ELR (cell line): ENCODE measurements around the gene BDP1.
"Not testable (repeated sequence)": the region's sequence is repeated elsewhere in the genome, so short reads cannot be mapped to it uniquely, and the experiment has no call there.

ENCODE experiments used
- DNase-seq: peaks from one replicate; pipeline ENCODE4 v3.0.0-alpha.2; 2015; ENCODE audit warnings: low read depth

Gene BDP1

DNA sequence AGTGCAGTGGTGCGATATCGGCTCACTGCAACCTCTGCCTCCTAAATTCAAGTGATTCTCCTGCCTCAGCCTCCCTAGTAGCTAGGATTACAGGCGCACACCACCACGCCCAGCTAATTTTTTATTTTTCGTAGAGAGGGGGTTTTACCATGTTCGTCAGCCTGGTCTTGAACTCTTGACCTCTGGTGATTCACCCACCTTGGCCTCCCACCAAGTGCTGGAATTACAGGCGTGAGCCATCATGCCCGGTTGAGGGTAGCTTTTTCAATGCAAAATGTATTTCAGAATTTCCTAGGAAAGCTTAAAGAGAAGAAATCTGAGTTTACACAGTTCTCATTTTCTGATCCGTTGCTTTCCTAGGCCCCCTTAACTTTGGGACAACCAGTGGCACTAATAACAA, 15.7 kb downstream of the BDP1 start:
- peak; percentile 85 for DNase-seq

DNA sequence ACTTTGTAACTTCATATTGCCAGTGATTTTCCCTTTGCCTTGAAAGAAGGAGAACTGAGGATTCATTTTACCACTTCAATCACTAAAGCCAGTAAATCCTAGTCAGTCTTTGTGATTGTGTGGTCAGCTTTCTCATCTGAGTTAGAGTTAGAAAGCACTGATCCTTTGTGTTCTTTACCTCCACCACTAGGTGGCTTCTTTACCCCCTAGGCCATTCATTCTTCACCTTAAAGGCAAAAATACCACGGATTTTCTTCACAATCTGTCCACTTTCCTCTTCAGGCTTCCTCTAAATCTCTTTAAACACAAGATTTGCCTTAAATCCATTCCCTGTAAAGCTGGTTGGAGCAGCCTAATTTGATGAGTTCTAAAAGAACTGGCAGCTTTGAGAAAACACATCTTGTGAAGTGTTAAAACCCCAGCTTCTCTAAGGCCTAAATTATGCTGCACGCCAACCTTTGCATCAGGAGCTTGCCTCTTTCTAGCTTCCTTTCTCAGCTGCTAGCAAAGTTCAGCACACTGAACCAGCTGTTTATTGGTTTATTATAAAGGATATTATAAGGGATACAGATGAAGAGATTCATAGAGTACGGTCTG, 20.4 kb downstream of the BDP1 start:
- peak; percentile 54 for DNase-seq

DNA sequence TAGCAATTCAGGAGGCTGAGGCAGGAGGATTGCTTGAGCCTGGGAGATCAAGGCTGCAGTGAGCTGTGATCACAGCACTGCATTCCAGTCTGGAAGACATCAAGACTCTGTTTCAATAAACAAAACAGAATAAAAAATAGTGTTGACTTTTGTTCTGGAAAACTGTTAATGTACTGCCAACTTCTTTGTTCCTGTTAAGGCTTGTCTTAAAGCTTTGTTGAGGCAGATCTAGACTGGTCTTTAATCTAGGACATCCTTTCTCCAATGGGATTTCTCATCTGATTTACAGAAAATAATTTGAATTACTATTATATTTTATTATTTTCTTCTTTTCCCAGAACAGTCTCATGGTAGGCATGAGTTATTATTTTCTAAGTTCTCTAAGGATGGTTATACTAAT, 26.0 kb downstream of the BDP1 start:
- no peak for DNase-seq

DNA sequence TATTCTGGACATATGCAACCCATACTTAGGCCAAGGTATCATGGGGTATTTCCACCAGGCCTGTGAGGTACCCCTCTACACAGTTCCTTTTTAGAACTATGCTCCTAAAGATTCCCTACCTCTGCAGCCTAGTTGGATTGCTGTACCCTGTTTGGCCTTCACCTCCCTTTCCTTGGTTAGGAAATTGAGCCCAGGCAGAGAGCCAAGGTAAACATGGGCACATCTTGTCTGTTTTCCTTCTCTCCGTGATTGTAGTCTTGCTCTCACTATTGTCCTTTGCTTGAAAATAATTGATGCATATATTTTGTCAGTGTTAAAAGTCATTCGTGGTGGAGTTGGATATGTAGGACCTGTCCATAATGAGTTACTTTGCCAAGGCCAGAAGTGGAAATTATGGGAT, 26.7 kb downstream of the BDP1 start:
- peak; percentile 29 for DNase-seq

DNA sequence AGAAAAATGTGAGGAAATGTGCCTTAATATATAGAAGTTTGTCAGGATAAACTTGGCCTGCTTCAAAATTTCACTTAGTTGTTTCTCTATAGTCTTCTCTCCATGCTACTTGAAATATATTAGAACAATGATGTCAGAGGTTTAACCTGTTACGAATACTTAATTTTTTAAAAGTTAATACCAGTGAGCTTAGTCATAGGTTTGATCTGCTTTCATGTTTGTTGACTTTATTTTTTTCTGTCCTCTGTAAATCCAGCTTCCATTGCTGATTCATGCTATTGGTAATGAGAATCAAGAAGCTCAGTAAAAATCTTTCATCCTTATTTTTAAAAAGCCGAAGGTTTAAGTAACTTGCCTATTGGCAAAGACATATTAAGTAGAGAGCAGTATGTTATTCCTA, 27.9 kb downstream of the BDP1 start:
- DNase-seq: peak; percentile 92

DNA sequence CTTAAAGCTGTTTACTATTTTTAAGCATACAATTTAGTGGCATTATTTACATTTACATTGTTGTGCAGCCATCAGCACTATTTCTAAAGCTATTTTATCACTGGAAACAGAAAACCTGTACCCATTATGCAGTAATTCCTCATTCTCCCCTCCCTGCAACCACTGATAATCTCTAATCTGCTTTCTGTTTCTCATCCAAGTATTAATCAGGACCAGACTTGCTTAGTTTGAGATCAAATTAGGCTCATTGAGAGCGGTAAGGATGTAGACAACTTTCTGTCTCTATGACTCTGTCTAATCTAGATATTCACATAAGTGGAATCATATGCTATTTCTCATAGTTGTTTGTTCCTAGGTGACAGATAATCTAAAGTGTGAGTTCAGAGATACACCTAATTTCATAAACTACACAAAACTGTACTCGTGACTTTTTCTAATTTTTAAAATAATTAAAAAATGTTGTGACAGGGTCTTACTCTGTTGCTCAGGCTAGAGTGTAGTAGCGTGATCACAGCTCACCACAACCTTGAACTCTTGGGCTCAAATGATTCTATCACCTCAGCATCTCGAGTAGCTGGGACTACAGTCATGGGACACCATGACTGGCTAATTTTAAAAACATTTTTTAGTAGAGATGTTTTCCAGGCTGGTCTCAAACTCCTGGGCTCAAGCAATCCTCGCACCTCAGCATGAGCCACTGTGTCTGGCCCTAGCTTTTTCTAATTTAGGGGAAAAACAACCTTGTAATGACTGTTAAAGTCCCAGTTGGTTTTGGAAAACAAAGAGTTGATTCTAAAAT, 37.6 kb downstream of the BDP1 start:
- DNase-seq: no peak

DNA sequence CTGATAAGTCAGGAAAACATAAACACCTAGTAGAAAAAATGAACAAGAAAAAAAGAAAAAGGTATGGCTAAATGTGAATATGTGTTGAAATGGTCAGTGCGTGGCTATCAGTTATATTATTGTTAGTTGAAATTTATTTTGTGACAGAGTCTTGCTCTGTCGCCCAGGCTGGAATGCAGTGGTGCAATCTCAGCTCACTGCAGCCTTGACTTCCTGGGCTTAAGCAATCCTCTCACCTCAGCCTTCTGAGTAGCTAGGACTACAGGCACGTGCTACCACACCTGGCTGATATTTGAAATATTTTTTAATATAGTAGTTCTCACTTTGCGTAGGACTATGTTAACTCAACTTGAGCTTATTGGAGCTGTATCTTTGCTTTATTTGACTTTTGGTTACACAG, 38.8 kb downstream of the BDP1 start:
- DNase-seq: not testable (repeated sequence)

DNA sequence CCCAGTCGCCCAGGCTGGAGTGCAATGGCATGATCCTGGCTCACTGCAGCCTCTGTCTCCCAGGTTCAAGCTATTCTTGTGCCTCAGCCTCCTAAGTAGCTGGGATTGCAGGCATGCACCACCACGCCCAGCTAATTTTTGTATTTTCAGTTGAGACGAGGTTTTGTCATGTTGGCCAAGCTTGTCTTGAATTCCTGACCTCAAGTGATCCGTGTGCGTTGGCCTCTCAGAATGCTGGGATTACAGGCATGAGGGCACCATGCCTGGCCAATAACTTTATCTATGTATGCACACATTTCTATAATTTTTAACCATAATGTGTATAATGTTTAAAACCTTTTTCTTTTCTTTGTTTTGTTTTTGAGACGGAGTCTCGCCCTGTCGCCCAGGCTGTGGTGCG, 43.3 kb downstream of the BDP1 start:
- DNase-seq: not testable (repeated sequence)

DNA sequence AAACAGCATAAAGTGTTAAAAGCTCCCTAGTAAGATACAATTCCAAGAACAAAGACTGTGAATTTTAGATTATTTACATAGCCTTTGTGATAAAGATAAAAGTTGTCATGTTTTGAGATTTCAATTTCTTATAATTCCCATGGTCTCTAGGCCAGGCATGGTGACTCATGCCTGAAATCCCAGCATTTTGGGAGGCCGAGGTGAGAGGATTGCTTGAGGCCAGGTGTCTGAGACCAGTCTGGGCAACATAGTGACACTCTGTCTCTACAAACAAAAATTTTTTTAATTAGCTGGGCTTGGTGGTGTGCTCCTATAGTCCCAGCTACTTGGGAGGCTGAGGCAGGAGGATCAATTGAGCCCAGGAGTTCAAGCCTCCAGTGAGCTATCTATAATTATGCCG, 48.1 kb downstream of the BDP1 start:
- DNase-seq: no peak

DNA sequence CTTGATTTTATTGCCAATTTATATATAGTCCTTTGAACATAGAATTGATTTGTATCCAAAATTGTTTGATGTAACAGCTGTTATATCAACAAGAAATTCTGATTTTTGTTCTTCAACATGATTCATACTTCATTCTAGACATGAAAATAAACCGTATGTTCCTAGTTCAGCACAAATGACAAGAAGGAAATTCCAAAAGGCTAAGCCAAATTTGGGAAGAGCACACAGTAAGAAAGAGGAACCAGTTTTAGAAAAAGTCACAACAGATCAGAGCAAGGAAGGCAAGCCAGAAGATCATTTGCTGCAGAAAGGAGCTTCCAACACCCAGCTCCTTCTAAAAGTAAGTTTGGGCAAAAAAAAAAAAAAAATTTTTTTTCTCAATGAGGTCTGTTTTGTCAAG, 66.7 kb downstream of the BDP1 start:
- no peak for DNase-seq

DNA sequence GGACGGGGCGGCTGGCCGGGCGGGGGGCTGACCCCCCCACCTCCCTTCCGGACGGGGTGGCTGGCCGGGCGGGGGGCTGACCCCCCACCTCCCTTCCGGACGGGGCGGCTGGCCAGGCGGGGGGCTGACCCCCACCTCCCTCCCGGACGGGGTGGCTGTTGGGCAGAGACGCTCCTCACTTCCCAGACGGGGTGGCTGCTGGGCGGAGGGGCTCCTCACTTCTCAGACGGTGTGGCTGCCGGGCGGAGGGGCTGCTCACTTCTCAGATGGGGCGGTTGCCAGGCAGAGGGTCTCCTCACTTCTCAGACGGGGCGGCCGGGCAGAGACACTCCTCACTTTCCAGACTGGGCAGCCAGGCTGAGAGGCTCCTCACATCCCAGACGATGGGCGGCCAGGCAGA, 70.2 kb downstream of the BDP1 start:
- not testable (repeated sequence) for DNase-seq

DNA sequence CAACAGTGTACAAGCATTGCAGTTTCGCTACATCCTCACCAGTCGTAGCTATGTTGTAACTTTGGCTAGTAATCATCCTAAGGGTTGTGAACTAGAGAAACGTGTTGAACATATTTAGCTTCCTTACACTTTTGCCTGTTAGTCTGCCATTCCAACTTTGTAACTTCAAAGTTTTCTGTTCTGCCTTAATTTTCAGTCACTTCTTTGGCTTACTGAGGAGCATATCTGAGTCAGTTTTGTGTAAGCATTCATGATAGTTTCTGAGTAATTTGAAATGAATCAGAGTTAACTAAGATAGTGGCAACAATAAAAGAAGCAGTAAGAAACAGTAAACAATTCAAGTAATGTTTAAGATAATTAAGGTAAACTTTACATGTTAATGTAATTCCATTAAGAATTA, 72.8 kb downstream of the BDP1 start:
- peak; percentile 41 for DNase-seq

DNA sequence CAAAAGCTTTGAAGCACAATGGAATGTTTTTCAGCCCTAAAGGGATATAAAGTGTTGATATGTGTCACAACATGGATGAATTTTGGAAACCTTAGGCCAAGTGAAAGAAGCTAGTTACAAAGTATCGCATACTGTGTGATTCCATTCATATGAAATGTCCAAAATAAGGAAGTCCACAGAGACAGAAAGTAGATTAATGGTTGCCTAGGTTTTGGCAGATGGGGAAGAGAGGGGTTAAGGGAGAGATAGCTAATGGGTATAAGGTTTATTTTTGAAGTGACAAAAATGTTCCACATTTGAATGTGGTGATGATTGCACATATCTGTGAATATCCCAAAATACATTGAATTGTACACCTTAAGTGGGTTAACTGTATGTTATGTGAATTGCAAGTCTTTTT, 74.2 kb downstream of the BDP1 start:
- no peak for DNase-seq

DNA sequence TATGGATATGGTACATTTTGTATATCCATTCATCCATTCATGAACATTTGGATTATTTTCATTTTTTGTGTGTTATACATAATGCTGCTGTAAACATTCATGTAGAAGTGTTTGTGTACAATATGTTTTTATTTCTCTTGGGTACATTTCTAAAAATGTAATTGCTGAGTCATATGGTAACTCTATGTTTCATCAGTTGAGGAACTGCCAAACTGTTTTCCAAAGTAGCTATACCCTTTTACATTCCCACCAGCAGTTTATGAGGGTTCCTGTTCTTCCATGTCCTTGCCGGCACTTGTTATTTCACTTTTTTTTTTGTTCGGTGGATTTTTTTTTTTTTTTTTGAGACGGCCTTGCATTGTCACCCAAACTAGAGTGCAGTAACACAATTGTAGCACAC, 77.7 kb downstream of the BDP1 start:
- DNase-seq: peak; percentile 13

DNA sequence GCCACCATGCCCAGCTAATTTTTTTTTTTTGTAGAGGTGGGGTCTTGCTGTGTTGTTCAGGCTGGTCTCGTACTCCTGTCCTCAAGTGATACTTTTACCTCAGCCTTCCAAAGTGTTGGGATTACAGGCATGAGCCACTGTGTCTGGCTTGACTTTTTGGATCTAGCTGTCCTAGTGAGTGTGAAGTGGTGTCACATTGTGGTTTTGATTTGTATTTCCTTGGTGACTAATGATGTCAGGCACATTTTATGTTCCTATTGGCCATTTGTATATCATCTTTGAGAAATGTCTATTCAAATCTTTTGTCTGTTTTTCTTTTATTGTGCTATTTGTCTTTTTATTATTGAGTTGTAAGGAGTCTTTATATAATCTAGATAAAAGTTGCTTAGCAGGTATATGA, 78.2 kb downstream of the BDP1 start:
- DNase-seq: peak; percentile 50

DNA sequence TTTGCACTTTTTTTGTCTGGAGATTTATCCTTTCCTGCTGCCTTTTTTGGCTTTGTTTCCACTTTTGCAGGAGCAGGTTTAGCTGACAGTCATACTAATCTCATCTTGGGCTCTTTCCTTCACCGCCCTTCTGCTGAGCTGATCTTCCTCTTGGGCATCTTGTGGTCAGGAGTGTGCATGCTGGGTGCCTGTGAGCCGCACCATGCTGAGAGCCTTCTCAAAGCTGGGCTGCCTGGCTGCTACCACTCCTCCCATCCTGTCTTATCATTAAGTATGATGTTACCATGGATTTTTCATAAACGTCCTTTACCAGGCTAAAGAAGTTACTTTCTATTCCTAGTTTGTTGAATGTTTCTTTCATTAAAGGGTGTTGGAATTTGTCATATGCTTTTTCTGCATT, 82.2 kb downstream of the BDP1 start:
- no peak for DNase-seq

DNA sequence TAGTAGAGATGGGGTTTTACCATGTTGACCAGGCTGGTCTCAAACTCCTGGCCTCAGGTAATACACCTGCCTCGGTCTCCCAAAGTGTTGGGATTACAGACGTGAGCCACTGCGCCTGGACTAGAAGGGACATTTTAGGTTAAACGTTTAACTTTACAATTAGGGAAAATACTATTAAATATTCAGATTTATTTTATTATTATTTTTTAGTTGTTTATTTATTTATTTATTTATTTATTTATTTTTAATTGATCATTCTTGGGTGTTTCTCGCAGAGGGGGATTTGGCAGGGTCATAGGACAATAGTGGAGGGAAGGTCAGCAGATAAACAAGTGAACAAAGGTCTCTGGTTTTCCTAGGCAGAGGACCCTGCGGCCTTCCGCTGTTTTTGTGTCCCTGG, 95.4 kb downstream of the BDP1 start:
- not testable (repeated sequence) for DNase-seq

DNA sequence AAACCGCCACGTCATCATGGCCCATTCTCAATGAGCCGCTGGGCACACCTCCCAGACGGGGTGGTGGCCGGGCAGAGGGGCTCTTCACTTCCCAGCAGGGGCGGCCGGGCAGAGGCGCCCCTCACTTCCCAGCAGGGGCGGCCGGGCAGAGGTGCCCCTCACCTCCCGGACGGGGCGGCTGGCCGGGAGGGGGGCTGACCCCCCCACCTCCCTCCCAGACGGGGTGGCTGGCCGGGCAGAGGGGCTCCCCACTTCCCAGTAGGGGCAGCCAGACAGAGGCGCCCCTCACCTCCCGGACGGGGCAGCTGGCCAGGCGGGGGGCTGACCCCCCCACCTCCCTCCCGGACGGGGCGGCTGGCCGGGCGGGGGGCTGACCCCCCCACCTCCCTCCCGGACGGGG, 96.1 kb downstream of the BDP1 start:
- not testable (repeated sequence) for DNase-seq

DNA sequence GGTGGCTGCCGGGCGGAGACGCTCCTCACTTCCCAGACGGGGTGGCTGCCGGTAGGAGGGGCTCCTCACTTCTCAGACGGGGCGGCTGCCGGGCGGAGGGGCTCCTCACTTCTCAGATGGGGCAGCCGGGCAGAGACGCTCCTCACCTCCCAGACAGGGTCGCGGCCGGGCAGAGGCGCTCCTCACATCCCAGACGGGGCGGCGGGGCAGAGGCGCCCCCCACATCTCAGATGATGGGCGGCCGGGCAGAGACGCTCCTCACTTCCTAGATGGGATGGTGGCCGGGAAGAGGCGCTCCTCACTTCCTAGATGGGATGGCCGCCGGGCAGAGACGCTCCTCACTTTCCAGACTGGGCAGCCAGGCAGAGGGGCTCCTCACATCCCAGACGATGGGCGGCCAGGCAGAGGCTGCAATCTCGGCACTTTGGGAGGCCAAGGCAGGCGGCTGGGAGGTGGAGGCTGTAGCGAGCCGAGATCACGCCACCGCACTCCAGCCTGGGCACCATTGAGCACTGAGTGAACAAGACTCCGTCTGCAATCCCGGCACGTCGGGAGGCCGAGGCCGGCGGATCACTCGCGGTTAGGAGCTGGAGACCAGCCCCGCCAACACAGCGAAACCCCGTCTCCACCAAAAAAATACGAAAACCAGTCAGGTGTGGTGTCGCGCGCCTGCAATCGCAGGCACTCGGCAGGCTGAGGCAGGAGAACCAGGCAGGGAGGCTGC, 96.7 kb downstream of the BDP1 start:
- not testable (repeated sequence) for DNase-seq

DNA sequence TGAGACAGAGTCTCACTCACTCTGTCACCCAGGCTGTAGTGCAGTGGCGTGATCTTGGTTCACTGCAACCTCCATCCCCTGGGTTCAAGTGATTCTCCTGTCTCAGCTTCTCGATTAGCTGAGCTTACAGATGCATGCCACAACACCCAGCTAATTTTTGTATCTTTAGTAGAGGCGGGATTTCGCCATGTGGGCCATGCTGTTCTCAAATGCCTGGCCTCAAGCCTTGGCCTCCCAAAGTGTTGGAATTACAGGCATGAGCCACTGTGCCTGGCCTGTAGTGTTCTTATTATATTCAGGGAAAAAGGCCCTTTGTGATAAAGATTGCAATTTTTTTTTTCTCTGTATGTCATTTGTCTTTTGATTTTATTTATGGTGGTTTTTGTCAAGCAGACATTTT, 107.7 kb downstream of the BDP1 start:
- no peak for DNase-seq

DNA sequence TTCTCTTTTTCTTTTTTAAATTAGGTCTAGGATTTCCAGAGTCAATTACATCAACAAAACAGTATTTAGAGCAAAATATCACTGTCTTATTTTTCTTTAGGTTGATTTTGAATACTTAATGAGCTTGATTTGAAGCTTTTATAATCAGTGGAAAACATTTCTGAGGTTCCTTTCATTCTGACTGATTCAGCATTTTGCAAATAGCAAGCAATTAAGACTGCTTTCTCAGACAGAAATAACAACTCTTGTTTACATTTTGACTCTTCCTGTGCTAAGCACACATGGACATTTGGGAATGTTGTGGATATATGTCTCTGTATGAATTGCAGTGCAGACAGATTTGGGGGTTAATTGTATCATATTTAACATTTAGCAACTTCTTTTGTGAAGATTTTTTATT, 109.4 kb downstream of the BDP1 start:
- DNase-seq: no peak

DNA sequence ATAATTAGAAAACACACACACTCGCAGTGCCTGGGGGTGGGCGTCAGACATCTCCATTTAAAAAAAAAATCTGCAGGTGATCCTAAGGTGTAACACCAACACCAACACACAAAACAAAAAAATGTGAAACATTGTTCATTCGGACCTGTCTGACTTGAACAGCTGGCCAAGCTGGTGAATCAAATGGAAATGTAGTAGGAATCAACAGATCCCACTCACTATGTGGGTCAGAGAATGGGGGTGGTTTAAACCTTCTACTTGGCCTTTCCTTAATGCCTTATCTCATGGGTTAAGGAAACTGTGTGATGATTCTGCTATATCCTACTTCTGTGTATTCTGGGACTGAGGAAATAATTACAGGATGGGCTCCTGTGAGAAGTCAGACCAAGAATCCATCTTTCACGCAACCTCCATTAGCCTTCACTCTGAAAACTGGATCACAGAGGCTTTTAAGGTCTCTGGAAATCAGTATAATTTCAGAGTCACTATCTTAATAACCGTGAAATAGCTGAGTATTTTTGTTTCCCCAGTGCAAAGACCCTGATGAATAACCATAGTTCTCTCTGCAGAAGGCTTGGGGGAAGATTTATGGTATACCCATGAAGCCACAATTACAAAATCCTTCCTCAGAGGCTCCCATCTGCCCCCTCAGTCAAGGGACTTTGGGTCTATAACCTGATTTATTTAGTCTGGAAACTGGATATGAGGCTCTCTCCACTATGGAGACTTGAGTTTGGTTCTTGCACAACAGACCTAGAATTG, 114.5 kb downstream of the BDP1 start:
- DNase-seq: no peak

DNA sequence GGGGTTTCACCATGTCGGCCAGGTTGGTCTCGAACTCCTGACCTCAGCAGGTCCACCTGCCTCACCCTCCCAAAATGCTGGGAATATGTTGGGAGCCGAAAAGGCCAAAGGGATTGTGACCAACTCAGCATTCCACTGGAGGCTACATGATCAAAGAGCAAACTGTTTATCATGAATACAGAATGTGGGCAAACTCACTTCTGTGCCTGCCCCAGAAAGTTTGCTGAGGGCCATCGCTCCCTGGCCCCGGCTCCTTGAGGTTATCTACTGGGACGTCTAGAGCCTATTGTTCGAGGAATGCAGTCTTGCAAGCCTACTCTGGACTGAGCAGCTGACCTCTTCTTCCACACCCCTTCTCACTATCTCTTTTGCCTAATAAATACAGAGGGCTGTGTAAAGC, 116.4 kb downstream of the BDP1 start:
- DNase-seq: not testable (repeated sequence)
